NOMO-1 treated with DMSO at 0.1 percent for 48 hours (cell line): Measurements from ENCODE around the gene KRTAP26-1.

Experiments
- DNase-seq: peaks from one replicate; lab custom pipeline; 2025; ENCODE audit not compliant: unreplicated experiment; lab: John Stamatoyannopoulos, UW

KRTAP26-1 gene

GRCh38 chr21:30320215-30320614, at the start of gene KRTAP26-1:
Gene KRTAP26-1, minus strand, starts transcription at chr21:30320315. Its CDS starts 280 bp downstream, at chr21:30320035.
- DNase-seq: no peak

GRCh38 chr21:30355906-30356305, 35.8 kb upstream of the KRTAP26-1 start:
- DNase-seq: no peak

- no peak for DNase-seq
These were observed 34.3 kb upstream of the KRTAP26-1 start for GRCh38 chr21:30354308-30355005.

- no peak for DNase-seq
These were observed 31.4 kb upstream of the KRTAP26-1 start for GRCh38 chr21:30351534-30351933.

GRCh38 chr21:30349572-30349971, 29.5 kb upstream of the KRTAP26-1 start:
- no peak for DNase-seq

- DNase-seq: no peak
These were observed 28.4 kb upstream of the KRTAP26-1 start, which contains the start of gene KRTAP23-1 for GRCh38 chr21:30348506-30348905. Gene KRTAP23-1, minus strand, starts transcription at chr21:30348606. Its CDS starts 0 bp downstream, at chr21:30348606.

GRCh38 chr21:30345014-30345413, 24.9 kb upstream of the KRTAP26-1 start:
- DNase-seq: no peak

- no peak for DNase-seq
These were observed 20.8 kb upstream of the KRTAP26-1 start for GRCh38 chr21:30340714-30341573.

GRCh38 chr21:30338717-30339116, 18.6 kb upstream of the KRTAP26-1 start:
- no peak for DNase-seq

- DNase-seq: no peak
These were observed 17.7 kb upstream of the KRTAP26-1 start for GRCh38 chr21:30337772-30338171.

GRCh38 chr21:30337276-30337744, 17.2 kb upstream of the KRTAP26-1 start, which contains the start of gene KRTAP27-1:
Gene KRTAP27-1, minus strand, starts transcription at chr21:30337694. Its CDS starts 26 bp downstream, at chr21:30337668.
- no peak for DNase-seq

- no peak for DNase-seq
These were observed 16.5 kb upstream of the KRTAP26-1 start for GRCh38 chr21:30336596-30336995.

- DNase-seq: no peak
These were observed 13.6 kb upstream of the KRTAP26-1 start for GRCh38 chr21:30333736-30334135.

- no peak for DNase-seq
These were observed 12.6 kb upstream of the KRTAP26-1 start for GRCh38 chr21:30332681-30333080.

GRCh38 chr21:30329203-30329875, 9.2 kb upstream of the KRTAP26-1 start:
- DNase-seq: no peak

- DNase-seq: no peak
These were observed 6.3 kb upstream of the KRTAP26-1 start for GRCh38 chr21:30326390-30326789.

GRCh38 chr21:30315701-30316100, 4.4 kb downstream of the KRTAP26-1 start:
- no peak for DNase-seq

GRCh38 chr21:30306884-30307283, 13.2 kb downstream of the KRTAP26-1 start:
- DNase-seq: no peak

- DNase-seq: no peak
These were observed 15.0 kb downstream of the KRTAP26-1 start for GRCh38 chr21:30305136-30305535.

- DNase-seq: no peak
These were observed 30.9 kb downstream of the KRTAP26-1 start, which contains the start of gene KRTAP25-1 for GRCh38 chr21:30289215-30289614. Gene KRTAP25-1, minus strand, starts transcription at chr21:30289514. Its CDS starts 24 bp downstream, at chr21:30289490.

- no peak for DNase-seq
These were observed 37.3 kb downstream of the KRTAP26-1 start, which contains the start of gene KRTAP24-1 for GRCh38 chr21:30282850-30283249. Gene KRTAP24-1, minus strand, starts transcription at chr21:30282950. Its CDS starts 18 bp downstream, at chr21:30282932.
